GM23338 (cell line): Measurements from ENCODE around the gene TANGO6. TPM values are rescaled to one million over a fixed set of nuclear protein-coding genes. Genes with fewer than 3 reads are reported as not detected.

Source experiments
- ATAC-seq: fragments of 200-7000 bp; cut with Tn5 transposase; 3 replicates; pipeline ENCODE4 v1.9.1; 2020
- DNase-seq: peaks from one replicate; pipeline ENCODE4 v3.0.0-alpha.2; 2015; ENCODE audit warnings: low spot score
- H2AFZ ChIP-seq: fragments of 200-600 bp; sonication (generic); 2 replicates; pipeline ENCODE4 v1.8.0; 2016; ENCODE audit warnings: antibody characterized with exemption, mild to moderate bottlenecking, moderate library complexity
- H3F3A ChIP-seq: fragments of 200-600 bp; sonication (generic); replicated peaks from 2 replicates; pipeline ENCODE4 v1.8.0; 2017; ENCODE audit warnings: antibody characterized with exemption, mixed run types, low read depth
- H3K27ac ChIP-seq: fragments of 200-600 bp; sonication (generic); 2 replicates; pipeline ENCODE4 v1.6.1; 2016; ENCODE audit warnings: low read depth
- H3K27me3 ChIP-seq: fragments of 200-600 bp; sonication (generic); 2 replicates; pipeline ENCODE4 v1.8.0; 2016; ENCODE audit warnings: mild to moderate bottlenecking, mixed run types, moderate library complexity; ENCODE audit not compliant: insufficient read depth
- H3K36me3 ChIP-seq: fragments of 200-600 bp; sonication (generic); 2 replicates; pipeline ENCODE4 v1.8.0; 2016; ENCODE audit warnings: mild to moderate bottlenecking; ENCODE audit not compliant: insufficient read depth
- H3K4me1 ChIP-seq: fragments of 200-600 bp; sonication (generic); 2 replicates; pipeline ENCODE4 v1.8.0; 2016; ENCODE audit warnings: mild to moderate bottlenecking, moderate library complexity; ENCODE audit not compliant: insufficient read depth
- H3K4me2 ChIP-seq: fragments of 200-600 bp; sonication (generic); 2 replicates; pipeline ENCODE4 v1.7.1; 2017; ENCODE audit warnings: mixed run types
- H3K4me3 ChIP-seq: fragments of 200-600 bp; sonication (generic); 2 replicates; pipeline ENCODE4 v1.6.1; 2016; ENCODE audit warnings: mixed run types
- H3K79me2 ChIP-seq: fragments of 200-600 bp; sonication (generic); replicated peaks from 2 replicates; pipeline ENCODE4 v1.8.0; 2017; ENCODE audit warnings: mild to moderate bottlenecking; ENCODE audit not compliant: insufficient read depth
- H3K9me2 ChIP-seq: fragments of 200-600 bp; sonication (generic); 2 replicates; pipeline ENCODE4 v1.8.0; 2017; ENCODE audit not compliant: insufficient read depth
- H4K20me1 ChIP-seq: fragments of 200-600 bp; sonication (generic); replicated peaks from 2 replicates; pipeline ENCODE4 v1.8.0; 2017; ENCODE audit warnings: mild to moderate bottlenecking; ENCODE audit not compliant: insufficient read depth
- H3K27ac Mint-ChIP-seq: 2 replicates; pipeline ENCODE4 v1.8.0; 2020; ENCODE audit warnings: inconsistent platforms, mild to moderate bottlenecking, moderate library complexity, mixed read lengths
- H3K27me3 Mint-ChIP-seq: 3 replicates; pipeline ENCODE4 v1.8.0; 2022; ENCODE audit warnings: low read depth, mild to moderate bottlenecking, moderate library complexity, mixed read lengths, inconsistent platforms; ENCODE audit not compliant: insufficient read depth, poor library complexity
- H3K36me3 Mint-ChIP-seq: 3 replicates; pipeline ENCODE4 v1.8.0; 2021; ENCODE audit warnings: low read depth, mild to moderate bottlenecking, inconsistent platforms, moderate library complexity, mixed read lengths
- H3K4me1 Mint-ChIP-seq: 3 replicates; pipeline ENCODE4 v1.8.0; 2020; ENCODE audit warnings: mild to moderate bottlenecking, inconsistent platforms, mixed read lengths
- H3K4me3 Mint-ChIP-seq: 3 replicates; pipeline ENCODE4 v1.8.0; 2021; ENCODE audit warnings: moderate library complexity, mild to moderate bottlenecking, inconsistent platforms, mixed read lengths
- H3K9me3 Mint-ChIP-seq: 3 replicates; pipeline ENCODE4 v1.8.0; 2020; ENCODE audit warnings: moderate library complexity, mild to moderate bottlenecking, inconsistent platforms, mixed read lengths
- JUNB ChIP-seq: IDR thresholded peaks from one replicate; pipeline ENCODE4 v1.6.1; 2016; ENCODE audit warnings: antibody characterized with exemption; ENCODE audit not compliant: unreplicated experiment
- NANOG ChIP-seq: IDR thresholded peaks from 2 replicates; pipeline ENCODE4 v1.6.1; 2016; ENCODE audit warnings: antibody characterized with exemption, borderline replicate concordance
- POLR2AphosphoS5 ChIP-seq: IDR thresholded peaks from 2 replicates; pipeline ENCODE4 v1.6.1; 2016; ENCODE audit warnings: antibody characterized with exemption, low read depth
- ZNF114 ChIP-seq: fragments of 250-450 bp; sonication (Bioruptor Pico); IDR thresholded peaks from 2 replicates; pipeline ENCODE4 v1.5.0; 2020; ENCODE audit warnings: mild to moderate bottlenecking, moderate library complexity
- ZNF331 ChIP-seq: fragments of 250-450 bp; sonication (Bioruptor Pico); IDR thresholded peaks from 2 replicates; pipeline ENCODE4 v1.5.0; 2020; ENCODE audit warnings: low read depth, mild to moderate bottlenecking, moderate library complexity
- polyA plus RNA-seq: library from polyadenylated mRNA; unstranded; fragments of >200 nt; fragmentation: Nextera tagmentation; extraction: Ambion mirVana; gene quantifications from 2 replicates; pipeline ENCODE4 v1.2.1, GENCODE V29; 2016
- total RNA-seq: library from RNA; depleted of rRNA; stranded (reverse); fragments of >200 nt; shearing (Covaris generic); gene quantifications from 2 replicates; pipeline ENCODE4 v1.2.3, GENCODE V29; 2014
- TF ChIP-seq, protein P1 (sequence below): IDR thresholded peaks from 2 replicates; pipeline ENCODE4 v1.6.1; 2016; ENCODE audit warnings: antibody characterized with exemption
- TF ChIP-seq, protein P2 (sequence below), 2 experiments: fragments of 200-600 bp in 1 of 2; sonication (generic) in 1 of 2; conservative IDR thresholded peaks; 2 replicates each; pipeline versions ENCODE4 v1.5.1 to v1.6.1; 2016 to 2017; ENCODE audit warnings: antibody characterized with exemption in 2 of 2, low read depth in 2 of 2, mild to moderate bottlenecking in 2 of 2, moderate library complexity in 1 of 2
- TF ChIP-seq, protein P3 (sequence below): IDR thresholded peaks from one replicate; pipeline ENCODE4 v1.6.1; 2018; ENCODE audit warnings: antibody characterized with exemption; ENCODE audit not compliant: unreplicated experiment
- TF ChIP-seq, protein P4 (sequence below): fragments of 250-450 bp; sonication (Bioruptor Pico); IDR thresholded peaks from 2 replicates; pipeline ENCODE4 v1.5.0; 2020; ENCODE audit warnings: mild to moderate bottlenecking, moderate library complexity

TANGO6 gene
- total and polyA plus RNA-seq, 2 experiments from 2014 or later, result 7.2 to 23.2 TPM

DNA sequence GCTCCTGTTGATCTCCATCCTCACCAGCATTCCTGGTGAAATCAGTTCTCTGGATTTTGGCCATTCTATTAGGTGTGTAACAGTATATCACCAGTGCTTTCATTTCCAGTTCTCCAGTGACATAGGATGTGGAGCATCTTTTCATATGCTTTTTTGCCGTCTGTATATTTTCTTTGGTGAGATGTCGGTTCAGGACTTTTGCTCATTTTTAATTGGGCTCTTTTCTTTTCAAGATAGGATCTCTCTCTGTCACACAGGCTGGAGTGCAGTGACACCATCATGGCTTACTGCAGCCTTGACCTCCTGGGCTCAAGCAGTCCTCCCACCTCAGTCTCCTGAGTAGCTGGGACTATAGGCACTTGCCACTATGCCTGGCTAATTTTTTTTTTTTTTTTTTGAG lies 74.2 kb downstream of the TANGO6 start:
- no peaks in the 10 kb centered on the region for H3K9me2 ChIP-seq
- Mint-ChIP-seq H3K27ac (no peak overlapping the region), H3K4me3 (no peak overlapping the region), H3K36me3 (no peaks in the 10 kb centered on the region; the same call in 1 of the 3 replicates), H3K27me3 (peaks cover 4% of the 10 kb centered on the region), H3K9me3 (no peaks in the 10 kb centered on the region), H3K4me1 (no peaks in the 10 kb centered on the region; the same call in 2 of the 3 replicates)
- DNase-seq (no peak), ATAC-seq (no peak)
- no peaks in the 10 kb centered on the region for H3K4me1 ChIP-seq
- H3K4me3 ChIP-seq, result no peak overlapping the region
- TF ChIP-seq JUNB, result no peak
- no peak for TF ChIP-seq POLR2AphosphoS5
- TF ChIP-seq, protein P1, sequence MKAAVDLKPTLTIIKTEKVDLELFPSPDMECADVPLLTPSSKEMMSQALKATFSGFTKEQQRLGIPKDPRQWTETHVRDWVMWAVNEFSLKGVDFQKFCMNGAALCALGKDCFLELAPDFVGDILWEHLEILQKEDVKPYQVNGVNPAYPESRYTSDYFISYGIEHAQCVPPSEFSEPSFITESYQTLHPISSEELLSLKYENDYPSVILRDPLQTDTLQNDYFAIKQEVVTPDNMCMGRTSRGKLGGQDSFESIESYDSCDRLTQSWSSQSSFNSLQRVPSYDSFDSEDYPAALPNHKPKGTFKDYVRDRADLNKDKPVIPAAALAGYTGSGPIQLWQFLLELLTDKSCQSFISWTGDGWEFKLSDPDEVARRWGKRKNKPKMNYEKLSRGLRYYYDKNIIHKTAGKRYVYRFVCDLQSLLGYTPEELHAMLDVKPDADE, result no peak
- no peak for TF ChIP-seq ZNF114 (CRISPR knock-in tag)
- TF ChIP-seq, protein P2, sequence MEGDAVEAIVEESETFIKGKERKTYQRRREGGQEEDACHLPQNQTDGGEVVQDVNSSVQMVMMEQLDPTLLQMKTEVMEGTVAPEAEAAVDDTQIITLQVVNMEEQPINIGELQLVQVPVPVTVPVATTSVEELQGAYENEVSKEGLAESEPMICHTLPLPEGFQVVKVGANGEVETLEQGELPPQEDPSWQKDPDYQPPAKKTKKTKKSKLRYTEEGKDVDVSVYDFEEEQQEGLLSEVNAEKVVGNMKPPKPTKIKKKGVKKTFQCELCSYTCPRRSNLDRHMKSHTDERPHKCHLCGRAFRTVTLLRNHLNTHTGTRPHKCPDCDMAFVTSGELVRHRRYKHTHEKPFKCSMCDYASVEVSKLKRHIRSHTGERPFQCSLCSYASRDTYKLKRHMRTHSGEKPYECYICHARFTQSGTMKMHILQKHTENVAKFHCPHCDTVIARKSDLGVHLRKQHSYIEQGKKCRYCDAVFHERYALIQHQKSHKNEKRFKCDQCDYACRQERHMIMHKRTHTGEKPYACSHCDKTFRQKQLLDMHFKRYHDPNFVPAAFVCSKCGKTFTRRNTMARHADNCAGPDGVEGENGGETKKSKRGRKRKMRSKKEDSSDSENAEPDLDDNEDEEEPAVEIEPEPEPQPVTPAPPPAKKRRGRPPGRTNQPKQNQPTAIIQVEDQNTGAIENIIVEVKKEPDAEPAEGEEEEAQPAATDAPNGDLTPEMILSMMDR (conservative IDR thresholded peaks at IDR 0.05; ENCODE audit: low read depth in 2 of 2), result no peak
- TF ChIP-seq ZNF331 (CRISPR knock-in tag), result no peak
- TF ChIP-seq, protein P3, sequence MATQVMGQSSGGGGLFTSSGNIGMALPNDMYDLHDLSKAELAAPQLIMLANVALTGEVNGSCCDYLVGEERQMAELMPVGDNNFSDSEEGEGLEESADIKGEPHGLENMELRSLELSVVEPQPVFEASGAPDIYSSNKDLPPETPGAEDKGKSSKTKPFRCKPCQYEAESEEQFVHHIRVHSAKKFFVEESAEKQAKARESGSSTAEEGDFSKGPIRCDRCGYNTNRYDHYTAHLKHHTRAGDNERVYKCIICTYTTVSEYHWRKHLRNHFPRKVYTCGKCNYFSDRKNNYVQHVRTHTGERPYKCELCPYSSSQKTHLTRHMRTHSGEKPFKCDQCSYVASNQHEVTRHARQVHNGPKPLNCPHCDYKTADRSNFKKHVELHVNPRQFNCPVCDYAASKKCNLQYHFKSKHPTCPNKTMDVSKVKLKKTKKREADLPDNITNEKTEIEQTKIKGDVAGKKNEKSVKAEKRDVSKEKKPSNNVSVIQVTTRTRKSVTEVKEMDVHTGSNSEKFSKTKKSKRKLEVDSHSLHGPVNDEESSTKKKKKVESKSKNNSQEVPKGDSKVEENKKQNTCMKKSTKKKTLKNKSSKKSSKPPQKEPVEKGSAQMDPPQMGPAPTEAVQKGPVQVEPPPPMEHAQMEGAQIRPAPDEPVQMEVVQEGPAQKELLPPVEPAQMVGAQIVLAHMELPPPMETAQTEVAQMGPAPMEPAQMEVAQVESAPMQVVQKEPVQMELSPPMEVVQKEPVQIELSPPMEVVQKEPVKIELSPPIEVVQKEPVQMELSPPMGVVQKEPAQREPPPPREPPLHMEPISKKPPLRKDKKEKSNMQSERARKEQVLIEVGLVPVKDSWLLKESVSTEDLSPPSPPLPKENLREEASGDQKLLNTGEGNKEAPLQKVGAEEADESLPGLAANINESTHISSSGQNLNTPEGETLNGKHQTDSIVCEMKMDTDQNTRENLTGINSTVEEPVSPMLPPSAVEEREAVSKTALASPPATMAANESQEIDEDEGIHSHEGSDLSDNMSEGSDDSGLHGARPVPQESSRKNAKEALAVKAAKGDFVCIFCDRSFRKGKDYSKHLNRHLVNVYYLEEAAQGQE, result no peak
- TF ChIP-seq, protein P4, sequence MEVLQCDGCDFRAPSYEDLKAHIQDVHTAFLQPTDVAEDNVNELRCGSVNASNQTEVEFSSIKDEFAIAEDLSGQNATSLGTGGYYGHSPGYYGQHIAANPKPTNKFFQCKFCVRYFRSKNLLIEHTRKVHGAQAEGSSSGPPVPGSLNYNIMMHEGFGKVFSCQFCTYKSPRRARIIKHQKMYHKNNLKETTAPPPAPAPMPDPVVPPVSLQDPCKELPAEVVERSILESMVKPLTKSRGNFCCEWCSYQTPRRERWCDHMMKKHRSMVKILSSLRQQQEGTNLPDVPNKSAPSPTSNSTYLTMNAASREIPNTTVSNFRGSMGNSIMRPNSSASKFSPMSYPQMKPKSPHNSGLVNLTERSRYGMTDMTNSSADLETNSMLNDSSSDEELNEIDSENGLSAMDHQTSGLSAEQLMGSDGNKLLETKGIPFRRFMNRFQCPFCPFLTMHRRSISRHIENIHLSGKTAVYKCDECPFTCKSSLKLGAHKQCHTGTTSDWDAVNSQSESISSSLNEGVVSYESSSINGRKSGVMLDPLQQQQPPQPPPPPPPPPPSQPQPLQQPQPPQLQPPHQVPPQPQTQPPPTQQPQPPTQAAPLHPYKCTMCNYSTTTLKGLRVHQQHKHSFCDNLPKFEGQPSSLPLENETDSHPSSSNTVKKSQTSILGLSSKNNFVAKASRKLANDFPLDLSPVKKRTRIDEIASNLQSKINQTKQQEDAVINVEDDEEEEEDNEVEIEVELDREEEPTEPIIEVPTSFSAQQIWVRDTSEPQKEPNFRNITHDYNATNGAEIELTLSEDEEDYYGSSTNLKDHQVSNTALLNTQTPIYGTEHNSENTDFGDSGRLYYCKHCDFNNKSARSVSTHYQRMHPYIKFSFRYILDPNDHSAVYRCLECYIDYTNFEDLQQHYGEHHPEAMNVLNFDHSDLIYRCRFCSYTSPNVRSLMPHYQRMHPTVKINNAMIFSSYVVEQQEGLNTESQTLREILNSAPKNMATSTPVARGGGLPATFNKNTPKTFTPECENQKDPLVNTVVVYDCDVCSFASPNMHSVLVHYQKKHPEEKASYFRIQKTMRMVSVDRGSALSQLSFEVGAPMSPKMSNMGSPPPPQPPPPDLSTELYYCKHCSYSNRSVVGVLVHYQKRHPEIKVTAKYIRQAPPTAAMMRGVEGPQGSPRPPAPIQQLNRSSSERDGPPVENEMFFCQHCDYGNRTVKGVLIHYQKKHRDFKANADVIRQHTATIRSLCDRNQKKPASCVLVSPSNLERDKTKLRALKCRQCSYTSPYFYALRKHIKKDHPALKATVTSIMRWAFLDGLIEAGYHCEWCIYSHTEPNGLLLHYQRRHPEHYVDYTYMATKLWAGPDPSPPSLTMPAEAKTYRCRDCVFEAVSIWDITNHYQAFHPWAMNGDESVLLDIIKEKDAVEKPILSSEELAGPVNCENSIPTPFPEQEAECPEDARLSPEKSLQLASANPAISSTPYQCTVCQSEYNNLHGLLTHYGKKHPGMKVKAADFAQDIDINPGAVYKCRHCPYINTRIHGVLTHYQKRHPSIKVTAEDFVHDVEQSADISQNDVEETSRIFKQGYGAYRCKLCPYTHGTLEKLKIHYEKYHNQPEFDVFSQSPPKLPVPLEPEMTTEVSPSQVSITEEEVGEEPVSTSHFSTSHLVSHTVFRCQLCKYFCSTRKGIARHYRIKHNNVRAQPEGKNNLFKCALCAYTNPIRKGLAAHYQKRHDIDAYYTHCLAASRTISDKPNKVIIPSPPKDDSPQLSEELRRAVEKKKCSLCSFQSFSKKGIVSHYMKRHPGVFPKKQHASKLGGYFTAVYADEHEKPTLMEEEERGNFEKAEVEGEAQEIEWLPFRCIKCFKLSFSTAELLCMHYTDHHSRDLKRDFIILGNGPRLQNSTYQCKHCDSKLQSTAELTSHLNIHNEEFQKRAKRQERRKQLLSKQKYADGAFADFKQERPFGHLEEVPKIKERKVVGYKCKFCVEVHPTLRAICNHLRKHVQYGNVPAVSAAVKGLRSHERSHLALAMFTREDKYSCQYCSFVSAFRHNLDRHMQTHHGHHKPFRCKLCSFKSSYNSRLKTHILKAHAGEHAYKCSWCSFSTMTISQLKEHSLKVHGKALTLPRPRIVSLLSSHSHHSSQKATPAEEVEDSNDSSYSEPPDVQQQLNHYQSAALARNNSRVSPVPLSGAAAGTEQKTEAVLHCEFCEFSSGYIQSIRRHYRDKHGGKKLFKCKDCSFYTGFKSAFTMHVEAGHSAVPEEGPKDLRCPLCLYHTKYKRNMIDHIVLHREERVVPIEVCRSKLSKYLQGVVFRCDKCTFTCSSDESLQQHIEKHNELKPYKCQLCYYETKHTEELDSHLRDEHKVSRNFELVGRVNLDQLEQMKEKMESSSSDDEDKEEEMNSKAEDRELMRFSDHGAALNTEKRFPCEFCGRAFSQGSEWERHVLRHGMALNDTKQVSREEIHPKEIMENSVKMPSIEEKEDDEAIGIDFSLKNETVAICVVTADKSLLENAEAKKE (CRISPR knock-in tag), result no peak
- TF ChIP-seq NANOG, result no peak
- H3K79me2 ChIP-seq, result no peaks in the 10 kb centered on the region
- H3K27me3 ChIP-seq, result no peaks in the 10 kb centered on the region
- no peaks in the 10 kb centered on the region for H4K20me1 ChIP-seq
- H3K4me2 ChIP-seq, result no peak overlapping the region
- no peak overlapping the region for H3K27ac ChIP-seq
- H2AFZ ChIP-seq, result no peak overlapping the region
- H3F3A ChIP-seq, result no peaks in the 10 kb centered on the region; the same call in 1 of the 2 replicates
- H3K36me3 ChIP-seq, result peaks cover 4% of the 10 kb centered on the region; the same call in 1 of the 2 replicates
